ENCODE data around the gene ZNF579. TPM values are rescaled to one million over a fixed set of nuclear protein-coding genes. Genes with fewer than 3 reads are reported as not detected.

ZNF579 gene
- total RNA-seq, 1 experiment from 2014 or later = 19.9 TPM

- Mint-ChIP-seq H3K27ac (no peak overlapping the region), H3K4me3 (no peak overlapping the region), H3K4me1 (peaks cover 10 to 40% of the 10 kb centered on the region in 2 experiments), H3K27me3 (ENCODE audit: low read depth) (peaks cover 17% of the 10 kb centered on the region), H3K9me3 (peaks cover 6 to 14% of the 10 kb centered on the region in 2 experiments; a peak in 4 of 5 replicates), H3K36me3 (ENCODE audit: insufficient read depth in 1 of 3, low read depth in 3 of 3) (peaks cover 0 to 6% (median 0%) of the 10 kb centered on the region in 3 experiments; a peak in 2 of 7 replicates)
- Histone ChIP-seq H3K4me1 (ENCODE audit: insufficient read depth, low read length) (no peaks in the 10 kb centered on the region; the same call in 1 of the 2 replicates), H4K20me1 (ENCODE audit: control insufficient read depth, insufficient read depth, insufficient read length) (peaks cover 2% of the 10 kb centered on the region), H3K56ac (ENCODE audit: insufficient read length, low read depth, low read length) (no peak overlapping the region), H3T11ph (ENCODE audit: low read length) (no peak overlapping the region), H3K27me3 (ENCODE audit: insufficient read depth, low read length) (no peaks in the 10 kb centered on the region), H3K9me3 (ENCODE audit: control insufficient read depth, low read depth, low read length) (no peaks in the 10 kb centered on the region), H3K27ac (ENCODE audit: insufficient read length, low read depth, low read length) (no peak overlapping the region), H2AK5ac (ENCODE audit: insufficient read length, low read length) (no peak overlapping the region), H3K79me1 (ENCODE audit: insufficient read depth, low read depth, low read length, poor library complexity, severe bottlenecking) (no peaks in the 10 kb centered on the region), H3K18ac (ENCODE audit: insufficient read length, low read depth, low read length) (no peak overlapping the region), H3K9ac (ENCODE audit: extremely low read depth, insufficient read length, low read length) (no peak overlapping the region), H2BK20ac (ENCODE audit: low read depth, low read length, poor library complexity, severe bottlenecking) (no peak overlapping the region), H2BK120ac (ENCODE audit: low read depth, low read length, poor library complexity, severe bottlenecking) (no peak overlapping the region), H4K5ac (ENCODE audit: insufficient read length, low read depth, low read length) (no peak overlapping the region), H2BK5ac (ENCODE audit: insufficient read length, low read length) (no peak overlapping the region), H4K8ac (replicated peaks; ENCODE audit: insufficient read length, low read depth, low read length) (no peak overlapping the region), H3K23me2 (ENCODE audit: insufficient read length, low read depth, low read length, poor library complexity, severe bottlenecking) (no peaks in the 10 kb centered on the region), H3K4ac (ENCODE audit: low read depth, low read length) (no peak overlapping the region), H3K4me2 (ENCODE audit: insufficient read depth, insufficient read length, low read length) (no peak overlapping the region), H4K91ac (ENCODE audit: insufficient read length, low read depth, low read length) (no peak overlapping the region), H3K79me2 (ENCODE audit: insufficient read depth, low read length) (no peaks in the 10 kb centered on the region), H2BK12ac (ENCODE audit: insufficient read length, low read depth, low read length) (no peak overlapping the region), H3K23ac (ENCODE audit: insufficient read length, low read depth, low read length) (no peak overlapping the region), H3K14ac (ENCODE audit: insufficient read depth, low read length) (no peak overlapping the region), H2AFZ (ENCODE audit: low read length) (no peak overlapping the region), H2BK15ac (ENCODE audit: low read depth, low read length) (no peak overlapping the region)
- TF ChIP-seq CTCF (conservative IDR thresholded peaks at IDR 0.05) = no peak
- no CpG with 5 or more reads among the region's 19 CpGs for WGBS (ENCODE audit: extremely low coverage, insufficient read length, low lambda C conversion rate)
- DNase-seq = no peak
Observed at GRCh38 chr19:55541091-55541490, 39.6 kb downstream of the ZNF579 start.

Measured in H9 (cell line).